Measurements from ENCODE around the gene ATP6AP2.
"Not testable (repeated sequence)": the region's sequence is repeated elsewhere in the genome, so short reads cannot be mapped to it uniquely, and the experiment has no call there.

Gene ATP6AP2

DNA sequence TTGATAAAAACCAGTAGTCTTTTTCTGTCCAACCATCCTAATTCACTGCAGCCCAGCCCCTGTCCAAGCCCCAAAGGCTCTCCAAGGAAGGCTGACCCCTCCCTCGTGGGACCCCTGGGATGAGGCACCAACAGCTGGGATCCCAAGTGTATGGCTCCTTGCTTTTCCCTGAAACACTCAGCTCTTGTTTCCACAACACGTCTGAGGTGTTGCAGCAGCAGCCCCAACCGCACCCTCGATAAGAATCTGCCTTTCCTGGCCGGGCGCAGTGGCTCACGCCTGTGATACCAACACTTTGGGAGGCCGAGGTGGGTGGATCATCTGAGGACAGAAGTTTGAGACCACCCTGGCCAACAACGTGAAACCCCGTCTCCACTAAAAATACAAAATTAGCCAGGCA is 17.0 kb upstream of the ATP6AP2 start:
- Mint-ChIP-seq H3K27ac (no peak overlapping the region), H3K9me3 (ENCODE audit: low read depth) (no peaks in the 10 kb centered on the region), H3K27me3 (no peaks in the 10 kb centered on the region), H3K4me3 (no peak overlapping the region), H3K36me3 (no peaks in the 10 kb centered on the region), H3K4me1 (ENCODE audit: low read depth) (no peaks in the 10 kb centered on the region)

DNA sequence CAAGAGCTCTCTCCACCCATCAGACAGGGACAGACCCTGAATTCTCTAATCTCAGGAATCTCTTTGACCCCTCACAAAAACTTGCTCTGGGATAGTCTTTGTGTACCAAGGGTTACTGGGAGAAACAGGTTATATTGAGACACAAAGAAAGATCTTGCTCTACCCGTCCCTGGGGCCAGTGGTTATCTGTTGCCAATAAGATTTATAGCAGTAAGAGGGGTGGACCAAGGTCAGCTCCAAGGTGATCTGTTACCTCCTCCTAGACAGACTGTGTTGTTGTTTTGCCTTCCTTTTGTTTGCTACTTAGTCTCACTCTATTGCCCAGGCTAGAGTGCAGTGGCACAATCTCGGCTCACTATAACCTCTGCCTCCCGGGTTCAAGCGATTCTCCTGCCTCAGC is 16.3 kb upstream of the ATP6AP2 start:
- Mint-ChIP-seq H3K9me3 (ENCODE audit: low read depth) (no peaks in the 10 kb centered on the region), H3K4me3 (no peak overlapping the region), H3K27ac (no peak overlapping the region)

DNA sequence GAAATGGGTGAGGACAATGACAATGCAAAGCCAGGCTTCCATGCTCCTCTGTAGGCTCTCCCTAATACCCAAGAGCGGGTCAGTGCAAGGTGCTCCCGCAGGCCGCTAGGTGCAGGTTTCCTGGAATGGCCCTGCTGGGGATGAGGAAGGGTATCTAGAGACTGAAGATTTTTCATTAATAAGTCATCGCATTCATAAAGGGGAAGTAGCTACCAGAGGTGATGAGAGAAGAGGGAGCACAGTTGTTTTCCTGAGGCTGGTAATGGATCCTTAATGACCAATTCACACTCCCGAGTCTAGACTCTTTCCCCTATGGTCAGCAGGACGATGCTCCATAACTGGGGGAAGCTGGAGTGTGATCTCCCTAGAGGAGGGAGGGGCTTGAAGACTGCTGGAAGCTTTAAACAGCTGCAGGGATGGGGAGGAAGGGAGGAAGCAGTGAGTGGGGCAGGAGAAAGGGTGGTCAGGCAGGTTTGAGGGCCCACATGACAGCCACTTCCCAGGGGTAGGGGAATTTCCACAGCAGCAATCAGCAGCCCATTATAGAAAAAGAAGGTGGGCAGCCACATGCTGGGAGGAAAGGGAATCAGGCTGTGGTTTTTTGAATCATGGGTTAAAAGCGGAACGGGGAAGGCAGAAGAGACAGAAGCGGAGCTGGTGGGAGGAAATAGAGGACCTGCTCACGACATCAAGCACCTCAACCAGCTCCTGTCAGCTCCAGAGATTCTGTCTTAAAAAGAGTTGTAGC is 10.2 kb upstream of the ATP6AP2 start:
- H3K36me3 Mint-ChIP-seq: no peaks in the 10 kb centered on the region
- peak overlapping the region; percentile 89 for H3K27ac Mint-ChIP-seq
- H3K27me3 Mint-ChIP-seq: no peaks in the 10 kb centered on the region
- no peaks in the 10 kb centered on the region for H3K9me3 Mint-ChIP-seq (ENCODE audit: low read depth)
- H3K4me1 Mint-ChIP-seq (ENCODE audit: low read depth): peaks cover 18% of the 10 kb centered on the region
- H3K4me3 Mint-ChIP-seq: peak overlapping the region; percentile 85

More for the DNA sequence above, 16.3 kb upstream of the ATP6AP2 start:
- Mint-ChIP-seq H3K27me3 (no peaks in the 10 kb centered on the region), H3K4me1 (ENCODE audit: low read depth) (no peaks in the 10 kb centered on the region), H3K36me3 (no peaks in the 10 kb centered on the region)

DNA sequence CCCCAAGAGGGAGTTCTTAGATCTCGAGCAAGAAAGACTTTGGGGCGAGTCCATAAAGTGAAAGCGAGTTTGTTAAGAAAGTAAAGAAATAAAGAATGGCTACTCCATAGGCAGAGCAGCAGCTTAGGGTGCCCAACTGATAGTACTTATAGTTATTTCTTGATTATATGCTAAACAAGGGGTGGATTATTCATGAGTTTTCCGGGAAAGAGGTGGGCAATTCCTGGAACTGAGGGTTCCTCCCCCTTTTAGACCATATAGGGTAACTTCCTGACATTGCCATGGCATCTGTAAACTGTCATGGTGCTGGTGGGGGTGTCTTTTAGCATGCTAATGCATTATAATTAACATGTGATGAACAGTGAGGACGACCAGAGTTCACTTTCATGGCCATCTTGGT is 9.6 kb upstream of the ATP6AP2 start:
- H3K27me3 Mint-ChIP-seq; H3K9me3 Mint-ChIP-seq (ENCODE audit: low read depth); H3K36me3 Mint-ChIP-seq: not testable (repeated sequence)
- Mint-ChIP-seq H3K4me1 (ENCODE audit: low read depth) (peaks cover 18% of the 10 kb centered on the region), H3K27ac (peak overlapping the region; percentile 89), H3K4me3 (peak overlapping the region; percentile 85)

DNA sequence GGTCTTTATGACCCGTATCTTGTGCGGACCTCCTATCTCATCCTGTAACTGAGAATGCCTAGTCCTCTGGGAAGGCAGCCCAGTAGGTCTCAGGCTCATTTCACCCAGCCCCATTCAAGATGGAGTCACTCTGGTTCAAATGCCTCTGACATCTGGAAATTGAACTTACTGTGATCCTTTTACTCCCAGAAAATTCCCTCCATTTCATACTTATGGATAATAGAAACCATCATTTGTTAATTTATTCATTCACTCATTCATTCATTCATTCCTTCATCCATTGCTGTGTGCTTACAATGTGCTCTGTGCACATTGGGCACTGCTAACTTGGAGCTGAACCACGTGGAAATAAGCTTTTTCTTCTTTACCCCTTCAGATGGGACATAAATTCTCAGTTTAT is 9.2 kb upstream of the ATP6AP2 start:
- peaks cover 18% of the 10 kb centered on the region for H3K4me1 Mint-ChIP-seq (ENCODE audit: low read depth)
- H3K36me3 Mint-ChIP-seq: no peaks in the 10 kb centered on the region
- peak overlapping the region; percentile 89 for H3K27ac Mint-ChIP-seq
- peak overlapping the region; percentile 85 for H3K4me3 Mint-ChIP-seq
- H3K27me3 Mint-ChIP-seq: no peaks in the 10 kb centered on the region
- H3K9me3 Mint-ChIP-seq (ENCODE audit: low read depth): no peaks in the 10 kb centered on the region

DNA sequence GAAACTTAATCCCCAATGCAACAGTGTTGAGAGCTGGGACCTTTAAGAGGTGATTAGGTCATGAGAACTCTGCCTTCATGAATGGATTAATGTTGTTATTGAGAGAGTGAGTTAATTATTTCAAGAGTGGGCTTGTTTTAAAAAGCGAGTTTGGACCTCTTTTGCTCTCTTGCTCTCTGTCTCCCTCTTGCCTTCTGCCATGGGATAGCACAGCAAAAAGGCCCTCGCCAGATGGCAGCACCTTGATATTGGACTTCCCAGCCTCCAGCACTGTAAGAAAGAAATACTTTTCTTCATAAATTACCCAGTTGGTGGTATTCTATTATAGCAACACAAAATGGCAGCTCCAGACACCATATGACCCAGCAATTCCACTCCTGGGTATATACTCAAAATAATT is 7.0 kb upstream of the ATP6AP2 start:
- H3K27me3 Mint-ChIP-seq: no peaks in the 10 kb centered on the region
- H3K4me3 Mint-ChIP-seq: no peak overlapping the region
- H3K4me1 Mint-ChIP-seq (ENCODE audit: low read depth): peaks cover 18% of the 10 kb centered on the region
- H3K27ac Mint-ChIP-seq: no peak overlapping the region
- H3K36me3 Mint-ChIP-seq: no peaks in the 10 kb centered on the region
- no peaks in the 10 kb centered on the region for H3K9me3 Mint-ChIP-seq (ENCODE audit: low read depth)

DNA sequence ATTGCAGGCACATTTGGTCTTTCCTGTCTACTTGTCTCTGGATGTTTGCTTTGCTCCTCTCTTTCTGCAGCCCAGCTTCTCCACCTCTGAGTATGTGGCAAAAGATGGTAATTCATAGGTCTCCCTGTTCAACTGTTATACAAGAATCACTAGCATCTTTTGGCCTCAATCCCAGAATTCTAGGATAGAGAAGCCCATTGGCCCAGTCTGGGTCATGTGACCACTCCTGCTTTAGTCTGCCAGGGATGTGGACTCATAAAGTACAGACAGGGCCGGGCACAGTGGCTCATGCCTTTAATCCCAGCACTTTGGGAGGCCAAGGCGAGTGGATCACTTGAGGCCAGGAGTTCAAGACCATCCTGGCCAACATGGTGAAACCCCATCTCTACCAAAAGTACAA is 5.4 kb upstream of the ATP6AP2 start:
- H3K9me3 Mint-ChIP-seq (ENCODE audit: low read depth); H3K27me3 Mint-ChIP-seq; H3K27ac Mint-ChIP-seq; H3K4me3 Mint-ChIP-seq; H3K36me3 Mint-ChIP-seq: not testable (repeated sequence)
- peaks cover 19% of the 10 kb centered on the region for H3K4me1 Mint-ChIP-seq (ENCODE audit: low read depth)

DNA sequence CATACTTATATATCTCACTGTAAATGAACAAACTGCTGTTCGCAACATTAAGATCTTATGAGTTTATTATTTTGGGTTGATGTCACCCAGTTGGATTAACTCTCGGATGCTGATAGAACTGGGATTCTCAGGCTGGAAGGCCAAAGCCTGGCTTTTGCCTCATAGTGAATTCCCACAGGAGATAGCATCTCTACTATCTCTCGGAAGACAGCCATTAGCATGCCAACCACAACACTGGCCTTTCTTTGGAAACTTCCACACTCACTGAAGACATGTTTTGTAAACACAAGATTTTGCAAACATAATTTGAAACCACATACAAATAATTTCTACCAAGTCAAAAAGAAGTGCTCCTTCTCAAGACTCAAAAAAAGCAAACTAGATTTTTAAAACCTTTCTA is 4.5 kb upstream of the ATP6AP2 start:
- Mint-ChIP-seq H3K27me3 (no peaks in the 10 kb centered on the region), H3K36me3 (no peaks in the 10 kb centered on the region), H3K9me3 (ENCODE audit: low read depth) (no peaks in the 10 kb centered on the region), H3K27ac (no peak overlapping the region), H3K4me3 (no peak overlapping the region), H3K4me1 (ENCODE audit: low read depth) (peaks cover 10% of the 10 kb centered on the region)

DNA sequence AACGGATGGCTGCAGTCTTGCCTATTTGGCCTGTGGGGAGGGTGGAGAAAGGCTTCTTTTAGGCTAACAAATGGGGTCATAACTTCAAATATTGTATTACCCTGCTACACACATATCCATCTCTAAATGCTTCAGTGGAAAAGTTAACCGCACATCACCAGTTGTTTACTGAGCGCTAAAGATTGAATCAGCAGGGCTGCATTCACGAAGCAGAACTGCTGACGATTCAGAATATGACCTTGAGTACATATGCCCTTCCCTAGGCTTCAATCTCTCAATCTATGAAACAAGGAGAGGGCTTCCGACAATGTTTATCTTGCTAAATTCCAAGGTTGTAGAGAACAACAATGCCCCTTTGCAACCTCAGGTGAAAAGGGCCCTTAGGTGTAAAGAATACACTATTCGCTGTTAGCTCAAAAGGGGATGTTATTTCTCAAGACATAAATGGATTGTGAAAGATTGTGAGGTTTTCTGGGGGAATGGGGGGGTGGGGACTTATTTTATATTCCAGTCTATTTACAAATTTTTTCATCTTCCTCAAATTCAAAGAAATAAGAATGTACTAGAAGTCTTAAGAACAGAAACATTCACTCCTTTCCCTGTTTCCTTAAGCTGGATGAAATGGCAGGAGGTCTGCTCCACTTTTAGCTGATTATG is 2.6 kb upstream of the ATP6AP2 start:
- H3K4me1 Mint-ChIP-seq (ENCODE audit: low read depth): peaks cover 18% of the 10 kb centered on the region
- no peaks in the 10 kb centered on the region for H3K27me3 Mint-ChIP-seq
- no peak overlapping the region for H3K27ac Mint-ChIP-seq
- no peak overlapping the region for H3K4me3 Mint-ChIP-seq
- H3K36me3 Mint-ChIP-seq: no peaks in the 10 kb centered on the region
- H3K9me3 Mint-ChIP-seq (ENCODE audit: low read depth): no peaks in the 10 kb centered on the region

DNA sequence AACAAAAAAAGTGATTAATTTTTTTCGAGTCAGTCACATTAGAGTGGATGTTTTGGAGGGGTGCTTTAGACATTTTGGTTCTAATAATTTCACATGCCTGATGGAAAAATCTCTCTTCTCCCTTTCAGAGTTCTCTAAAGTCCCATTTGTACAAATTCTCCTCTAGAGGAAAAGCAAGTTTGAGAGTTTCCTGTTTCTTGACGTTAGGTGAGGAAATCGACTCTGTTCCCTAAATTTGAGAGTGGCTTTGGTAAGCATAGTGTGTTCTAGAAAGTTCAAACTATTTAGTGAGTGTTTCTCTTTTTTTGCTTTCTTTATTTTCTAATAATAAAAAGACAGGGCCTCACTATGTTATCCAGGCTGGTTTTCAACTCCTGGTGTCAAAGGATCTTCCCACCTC is 1.6 kb upstream of the ATP6AP2 start:
- peaks cover 24% of the 10 kb centered on the region for H3K4me1 Mint-ChIP-seq (ENCODE audit: low read depth)
- H3K36me3 Mint-ChIP-seq: no peaks in the 10 kb centered on the region
- H3K4me3 Mint-ChIP-seq: no peak overlapping the region
- no peak overlapping the region for H3K27ac Mint-ChIP-seq
- no peaks in the 10 kb centered on the region for H3K27me3 Mint-ChIP-seq
- H3K9me3 Mint-ChIP-seq (ENCODE audit: low read depth): no peaks in the 10 kb centered on the region

DNA sequence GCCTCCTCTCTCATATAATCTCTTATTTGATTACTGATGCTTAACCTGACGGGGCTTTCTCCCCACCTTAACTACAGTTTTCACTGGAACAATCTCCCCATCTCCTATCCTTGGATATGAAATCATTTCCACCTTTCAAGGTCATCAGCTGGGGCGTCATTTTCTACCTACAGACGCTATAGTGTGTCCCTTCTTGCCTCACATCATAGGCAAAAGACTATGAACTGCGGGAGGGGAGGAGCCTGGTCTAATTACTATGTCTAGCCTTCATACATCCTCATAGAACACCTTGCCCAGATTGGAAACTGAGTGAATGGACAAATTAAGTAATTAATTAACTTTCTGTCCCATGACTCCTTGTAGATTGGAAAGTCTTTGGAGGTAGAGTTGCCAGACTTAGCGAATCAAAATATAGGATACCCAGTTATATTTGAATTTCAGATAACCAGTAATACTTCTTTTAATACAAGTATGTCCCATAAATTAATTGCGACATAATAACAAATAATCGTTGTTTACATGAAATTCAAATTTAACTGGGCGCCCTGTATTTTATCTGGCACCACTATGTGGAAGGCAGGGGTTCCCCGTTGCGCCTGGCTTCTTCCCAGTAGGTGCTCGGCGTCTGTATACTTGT is 752 bp upstream of the ATP6AP2 start:
- Mint-ChIP-seq H3K27me3 (no peaks in the 10 kb centered on the region), H3K4me1 (ENCODE audit: low read depth) (peaks cover 25% of the 10 kb centered on the region), H3K27ac (peak overlapping the region; percentile 92), H3K36me3 (no peaks in the 10 kb centered on the region), H3K4me3 (peak overlapping the region; percentile 94), H3K9me3 (ENCODE audit: low read depth) (no peaks in the 10 kb centered on the region)

DNA sequence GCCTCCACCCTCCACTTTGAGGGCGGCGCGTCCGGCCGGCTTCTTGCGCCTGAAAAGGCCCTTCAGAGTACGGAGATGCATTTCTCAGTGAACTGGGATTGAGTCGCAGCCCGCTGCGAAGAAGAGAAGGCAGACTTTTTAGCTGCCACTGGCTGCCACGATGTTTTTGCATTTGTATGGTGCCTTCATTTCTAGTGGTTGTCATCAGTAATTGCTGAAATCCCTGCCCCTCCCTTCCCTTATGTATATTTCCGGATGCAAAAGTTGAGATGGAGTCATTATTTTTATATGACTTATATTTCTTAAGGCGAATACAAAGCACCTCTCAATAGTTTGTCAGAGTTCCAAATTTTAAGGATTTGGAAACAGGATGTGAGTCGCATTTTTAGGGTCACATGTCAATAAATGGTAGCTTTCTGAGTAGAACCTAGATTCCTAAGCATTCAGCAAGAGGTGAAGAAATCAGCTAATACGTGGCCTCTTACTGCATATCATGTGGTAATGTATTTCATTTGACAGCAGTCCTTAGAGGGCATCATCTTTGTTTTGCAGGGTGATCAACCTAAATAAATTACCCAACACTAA is 658 bp downstream of the ATP6AP2 start:
- peak overlapping the region; percentile 66 for H3K27ac Mint-ChIP-seq
- H3K4me1 Mint-ChIP-seq (ENCODE audit: low read depth): peaks cover 33% of the 10 kb centered on the region
- no peaks in the 10 kb centered on the region for H3K27me3 Mint-ChIP-seq
- H3K9me3 Mint-ChIP-seq (ENCODE audit: low read depth): no peaks in the 10 kb centered on the region
- peak overlapping the region; percentile 86 for H3K4me3 Mint-ChIP-seq
- H3K36me3 Mint-ChIP-seq: no peaks in the 10 kb centered on the region

DNA sequence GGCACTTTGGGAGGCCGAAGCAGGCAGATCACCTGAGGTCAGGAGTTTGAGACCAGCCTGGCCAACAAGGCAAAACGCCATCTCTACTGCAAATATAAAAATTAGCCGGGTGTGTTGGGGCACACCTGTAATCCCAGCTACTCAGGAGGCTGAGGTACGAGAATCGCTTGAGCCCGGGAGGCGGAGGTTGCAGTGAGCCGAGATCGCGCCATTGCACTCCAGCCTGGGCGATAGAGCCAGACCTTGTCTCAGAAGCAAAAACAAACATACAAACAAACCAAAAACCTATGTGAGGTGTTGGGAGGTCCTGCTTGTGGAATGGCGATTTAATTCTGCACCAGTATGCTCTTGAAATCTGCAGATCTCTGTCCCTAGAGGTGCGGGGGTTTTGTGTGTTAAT is 1.4 kb downstream of the ATP6AP2 start:
- H3K27me3 Mint-ChIP-seq; H3K9me3 Mint-ChIP-seq (ENCODE audit: low read depth); H3K36me3 Mint-ChIP-seq; H3K27ac Mint-ChIP-seq: not testable (repeated sequence)
- Mint-ChIP-seq H3K4me3 (peak overlapping the region; percentile 86), H3K4me1 (ENCODE audit: low read depth) (peaks cover 36% of the 10 kb centered on the region)

DNA sequence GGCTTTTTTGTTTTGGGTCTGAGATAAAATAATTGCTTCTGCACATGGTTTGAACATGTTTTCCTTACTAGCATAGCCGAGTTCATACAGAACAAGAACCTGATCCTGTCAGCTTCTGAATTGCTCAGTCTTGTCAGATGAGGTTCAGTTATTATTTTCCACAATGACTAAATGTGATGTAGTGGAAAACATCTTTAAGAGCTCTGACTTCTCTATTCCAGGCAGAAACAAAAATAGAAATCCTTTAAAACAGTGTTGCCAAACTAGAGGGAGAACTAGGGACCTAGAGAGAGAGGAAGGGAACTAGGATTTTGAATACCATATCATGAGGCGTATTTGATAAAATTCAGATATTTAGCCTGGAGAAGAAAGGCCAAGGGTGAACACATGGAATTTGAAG is 2.0 kb downstream of the ATP6AP2 start:
- no peaks in the 10 kb centered on the region for H3K27me3 Mint-ChIP-seq

DNA sequence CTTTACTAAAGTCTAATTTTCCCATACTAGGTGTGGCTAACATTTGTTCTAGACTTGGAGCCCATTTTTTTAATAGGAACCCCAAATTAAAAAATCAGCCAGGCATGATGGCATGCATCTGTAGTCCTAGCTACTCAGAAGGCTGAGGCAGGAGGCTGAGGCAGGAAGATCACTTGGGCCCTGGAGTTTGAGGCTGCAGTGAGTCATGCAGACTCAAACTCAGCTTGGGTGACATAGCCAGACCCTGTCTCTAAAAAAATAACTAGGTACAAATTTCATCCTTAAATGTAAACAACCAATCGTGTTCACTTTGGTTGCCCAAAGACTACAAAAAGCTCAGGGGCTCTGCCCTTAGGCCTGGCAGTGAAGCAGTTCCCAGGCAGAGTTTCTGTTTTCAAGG is 6.9 kb downstream of the ATP6AP2 start:
- H3K4me1 Mint-ChIP-seq (ENCODE audit: low read depth): peaks cover 49% of the 10 kb centered on the region
- not testable (repeated sequence) for H3K36me3 Mint-ChIP-seq; H3K4me3 Mint-ChIP-seq; H3K9me3 Mint-ChIP-seq (ENCODE audit: low read depth); H3K27me3 Mint-ChIP-seq
- peak overlapping the region; percentile 46 for H3K27ac Mint-ChIP-seq

More for the DNA sequence above, 2.0 kb downstream of the ATP6AP2 start:
- Mint-ChIP-seq H3K9me3 (ENCODE audit: low read depth) (no peaks in the 10 kb centered on the region), H3K27ac (peak overlapping the region; percentile 22), H3K36me3 (no peaks in the 10 kb centered on the region), H3K4me3 (peak overlapping the region; percentile 86), H3K4me1 (ENCODE audit: low read depth) (peaks cover 41% of the 10 kb centered on the region)
